ENCODE results near the gene MYO5C.

The MYO5C gene

GRCh38 chr15:52278135-52278534 lies 17.5 kb downstream of the MYO5C start:
- DNase-seq = no peak

GRCh38 chr15:52277575-52277974 lies 18.0 kb downstream of the MYO5C start:
- DNase-seq = no peak

GRCh38 chr15:52276256-52276770 lies 19.3 kb downstream of the MYO5C start:
- no peak for DNase-seq

- DNase-seq = no peak
Observed at GRCh38 chr15:52263563-52264282, 31.9 kb downstream of the MYO5C start.

- no peak for DNase-seq
Observed at GRCh38 chr15:52262364-52262763, 33.2 kb downstream of the MYO5C start.

- DNase-seq = peak; percentile 71
Observed at GRCh38 chr15:52261498-52262242, 33.9 kb downstream of the MYO5C start.

GRCh38 chr15:52261026-52261425 lies 34.6 kb downstream of the MYO5C start:
- DNase-seq = no peak

GRCh38 chr15:52259503-52259902 lies 36.1 kb downstream of the MYO5C start:
- no peak for DNase-seq

GRCh38 chr15:52258461-52258860 lies 37.1 kb downstream of the MYO5C start:
- no peak for DNase-seq

- no peak for DNase-seq
Observed at GRCh38 chr15:52257734-52258062, 37.9 kb downstream of the MYO5C start.

- DNase-seq = no peak
Observed at GRCh38 chr15:52256930-52257733, 38.5 kb downstream of the MYO5C start.

- peak; percentile 85 for DNase-seq
Observed at GRCh38 chr15:52256366-52256765, 39.2 kb downstream of the MYO5C start.

GRCh38 chr15:52255935-52256334 lies 39.7 kb downstream of the MYO5C start:
- DNase-seq = no peak

GRCh38 chr15:52255008-52255407 lies 40.6 kb downstream of the MYO5C start:
- DNase-seq = no peak

- no peak for DNase-seq
Observed at GRCh38 chr15:52254391-52254790, 41.2 kb downstream of the MYO5C start.

GRCh38 chr15:52252781-52253180 lies 42.8 kb downstream of the MYO5C start:
- DNase-seq = no peak

GRCh38 chr15:52251144-52251860 lies 44.3 kb downstream of the MYO5C start:
- no peak for DNase-seq

GRCh38 chr15:52247461-52247860 lies 48.1 kb downstream of the MYO5C start:
- DNase-seq = no peak

GRCh38 chr15:52246686-52247431 lies 48.7 kb downstream of the MYO5C start:
- no peak for DNase-seq

- DNase-seq = no peak
Observed at GRCh38 chr15:52243697-52244555, 51.7 kb downstream of the MYO5C start.

GRCh38 chr15:52243286-52243685 lies 52.3 kb downstream of the MYO5C start:
- no peak for DNase-seq

All from activated CD8-positive, alpha-beta memory T cell treated with anti-CD3 and anti-CD28 coated beads for 24 hours (primary cell).